Measurements from ENCODE around the gene EEF1AKMT4. TPM values are rescaled to one million over a fixed set of nuclear protein-coding genes. Genes with fewer than 3 reads are reported as not detected.

EEF1AKMT4 gene
- total and polyA plus RNA-seq, 2 of the 4 experiments (the other 2 are of a cell fraction): 2.9 to 3.6 TPM

- Histone ChIP-seq H2BK120ac (ENCODE audit: low read depth, low read length) (no peak overlapping the region), H3K56ac (ENCODE audit: extremely low read depth, insufficient read depth, low read length) (no peak overlapping the region), H3K9me1 (ENCODE audit: insufficient read depth, low read length) (no peaks in the 10 kb centered on the region), H4K91ac (ENCODE audit: insufficient read depth, low read depth, low read length) (no peak overlapping the region), H3K4ac (ENCODE audit: low read depth, low read length) (no peak overlapping the region), H3K36me3 (ENCODE audit: control insufficient read depth, insufficient read depth, low read length) (no peaks in the 10 kb centered on the region), H3K4me1 (ENCODE audit: control insufficient read depth, insufficient read depth, low read length) (no peaks in the 10 kb centered on the region), H2AFZ (replicated peaks; ENCODE audit: low read length, poor library complexity) (no peak overlapping the region), H2BK15ac (ENCODE audit: low read depth, low read length) (no peak overlapping the region), H4K20me1 (ENCODE audit: insufficient read depth, low read length) (no peaks in the 10 kb centered on the region), H3K18ac (ENCODE audit: low read depth, low read length) (no peak overlapping the region), H3K79me1 (ENCODE audit: low read depth in 1 of 2, low read length in 2 of 2) (no peaks in the 10 kb centered on the region), H3K14ac (replicated peaks; ENCODE audit: low read depth, low read length) (no peak overlapping the region), H3K9me3 (ENCODE audit: control insufficient read depth, insufficient read depth, low read length) (no peaks in the 10 kb centered on the region), H2BK20ac (ENCODE audit: low read depth, low read length) (no peak overlapping the region), H4K5ac (ENCODE audit: low read depth, low read length) (no peak overlapping the region), H3K4me3 (ENCODE audit: insufficient read depth, low read depth, low read length) (no peak overlapping the region), H4K8ac (ENCODE audit: low read depth in 2 of 2, low read length in 2 of 2) (no peak overlapping the region), H3K23ac (ENCODE audit: low read depth, low read length) (no peak overlapping the region), H3K4me2 (ENCODE audit: low read depth, low read length) (no peak overlapping the region), H3K27me3 (ENCODE audit: control insufficient read depth, insufficient read depth, low read length) (peaks cover 21% of the 10 kb centered on the region; the same call in 1 of the 2 replicates), H2BK5ac (ENCODE audit: low read depth, low read length, poor library complexity, severe bottlenecking) (no peak overlapping the region), H2AK5ac (ENCODE audit: low read depth, low read length) (no peak overlapping the region), H3K9ac (ENCODE audit: low read depth, low read length) (no peak overlapping the region), H3K27ac (ENCODE audit: insufficient read depth, low read length) (no peak overlapping the region), H2AK9ac (replicated peaks; ENCODE audit: low read depth, low read length, poor library complexity) (no peak overlapping the region)
- dilution Hi-C loops (cut with HindIII; ENCODE audit: low sequenced_read_pairs, unreplicated experiment): no loop called here
- no peak for ATAC-seq (ENCODE audit: low read depth)
- no peak for DNase-seq
- intact Hi-C loops (cut with micrococcal nuclease): no loop called here
- no peak for TF ChIP-seq USF2 (IDR thresholded peaks at IDR 0.05; ENCODE audit: low read depth, low read length)
- no peak for TF ChIP-seq ELK1 (IDR thresholded peaks at IDR 0.05; ENCODE audit: borderline replicate concordance, low read depth, low read length)
- TF ChIP-seq POLR2A (IDR thresholded peaks at IDR 0.05; ENCODE audit: low read depth, low read length): no peak
- TF ChIP-seq CEBPB (IDR thresholded peaks at IDR 0.05; ENCODE audit: low read depth, low read length): no peak
- in situ Hi-C loops (cut with MboI; ENCODE audit: low sequenced_read_pairs): no loop called here
- ChIA-PET CTCF (no interaction called here), POLR2A (ENCODE audit: unreplicated experiment) (no interaction called here)
- 67% methylated on average over 9 of the region's 22 CpGs; no CpG with 5 or more reads in 1 of the 2 experiments for WGBS, 2 experiments (ENCODE audit: extremely low coverage in 2 of 2, insufficient read length in 1 of 2)
- no TSS peak for BruUV-seq (replicated peaks)
Observed at GRCh38 chr3:184291044-184291737, 41.7 kb downstream of the EEF1AKMT4 start.

All from IMR-90 (cell line).